IPS-20b (cell line): ENCODE results near the gene ZNF502.
A peak's percentile ranks its signal among the peaks of the same experiment; 100 is the strongest.

Experiments used
- H3K27ac ChIP-seq: one replicate; pipeline ENCODE4 v1.5.1; 2013; ENCODE audit warnings: low read length
- H3K27me3 ChIP-seq: 2 replicates; pipeline ENCODE4 v1.6.1; 2013; ENCODE audit warnings: mild to moderate bottlenecking, low read length, inconsistent platforms; ENCODE audit not compliant: insufficient read depth
- H3K36me3 ChIP-seq: 2 replicates; pipeline ENCODE4 v1.6.1; 2013; ENCODE audit warnings: low read depth, mild to moderate bottlenecking, inconsistent platforms, low read length, moderate library complexity; ENCODE audit not compliant: insufficient read depth
- H3K4me1 ChIP-seq: 2 replicates; pipeline ENCODE4 v1.6.1; 2013; ENCODE audit warnings: mild to moderate bottlenecking, control low read depth, inconsistent platforms, low read length, moderate library complexity; ENCODE audit not compliant: insufficient read depth
- H3K4me3 ChIP-seq: 2 replicates; pipeline ENCODE4 v1.5.1; 2013; ENCODE audit warnings: mild to moderate bottlenecking, low read length, inconsistent platforms
- H3K9ac ChIP-seq: 2 replicates; pipeline ENCODE4 v1.6.1; 2013; ENCODE audit warnings: low read depth, mild to moderate bottlenecking, inconsistent platforms, low read length, moderate library complexity
- H3K9me3 ChIP-seq: 2 replicates; pipeline ENCODE4 v1.6.1; 2013; ENCODE audit warnings: mild to moderate bottlenecking, low read depth, low read length, inconsistent platforms; ENCODE audit not compliant: insufficient read depth

ZNF502 gene

GRCh38 chr3:44721231-44722102 is 9.0 kb downstream of the ZNF502 start:
- Histone ChIP-seq H3K4me1 (no peaks in the 10 kb centered on the region), H3K9ac (no peak overlapping the region), H3K27ac (no peak overlapping the region), H3K9me3 (peaks cover 96% of the 10 kb centered on the region), H3K27me3 (no peaks in the 10 kb centered on the region), H3K4me3 (no peak overlapping the region; the same call in 1 of the 2 replicates), H3K36me3 (peaks cover 49% of the 10 kb centered on the region)

- Histone ChIP-seq H3K4me1 (no peaks in the 10 kb centered on the region), H3K36me3 (peaks cover 49% of the 10 kb centered on the region), H3K4me3 (peak overlapping the region; percentile 17; the same call in 1 of the 2 replicates), H3K9me3 (peaks cover 93% of the 10 kb centered on the region), H3K9ac (no peak overlapping the region), H3K27me3 (no peaks in the 10 kb centered on the region), H3K27ac (no peak overlapping the region)
Measured at GRCh38 chr3:44722103-44722401, 9.6 kb downstream of the ZNF502 start.

GRCh38 chr3:44729384-44729910 is 17.0 kb downstream of the ZNF502 start, which contains the start of gene ZNF501:
Gene ZNF501, plus strand, starts transcription at chr3:44729635. Its CDS starts 4,787 bp downstream, at chr3:44734422.
- peak within 1 kb of the TSS; percentile 69 for H3K4me3 ChIP-seq
- H3K27me3 ChIP-seq, result no peaks in the 10 kb centered on the region
- no peak within 1 kb of the TSS for H3K27ac ChIP-seq
- H3K9me3 ChIP-seq, result peaks cover 85% of the 10 kb centered on the region
- peak within 1 kb of the TSS; percentile 71; the same call in 1 of the 2 replicates for H3K9ac ChIP-seq
- peaks cover 32% of the 10 kb centered on the region for H3K36me3 ChIP-seq
- H3K4me1 ChIP-seq, result no peaks in the 10 kb centered on the region

GRCh38 chr3:44734646-44735168 is 22.2 kb downstream of the ZNF502 start:
- H3K9me3 ChIP-seq, result peaks cover 91% of the 10 kb centered on the region
- no peak overlapping the region for H3K9ac ChIP-seq
- H3K4me3 ChIP-seq, result no peak overlapping the region
- H3K4me1 ChIP-seq, result no peaks in the 10 kb centered on the region
- H3K36me3 ChIP-seq, result peaks cover 38% of the 10 kb centered on the region
- no peaks in the 10 kb centered on the region for H3K27me3 ChIP-seq
- no peak overlapping the region for H3K27ac ChIP-seq

GRCh38 chr3:44761101-44761423 is 48.6 kb downstream of the ZNF502 start:
- Histone ChIP-seq H3K4me1 (peaks cover 7% of the 10 kb centered on the region; the same call in 1 of the 2 replicates), H3K9ac (peak overlapping the region; percentile 98), H3K9me3 (peaks cover 10% of the 10 kb centered on the region), H3K4me3 (peak overlapping the region; percentile 99), H3K27me3 (no peaks in the 10 kb centered on the region), H3K27ac (peak overlapping the region; percentile 87), H3K36me3 (peaks cover 51% of the 10 kb centered on the region)

GRCh38 chr3:44761424-44762169 is 49.1 kb downstream of the ZNF502 start, which contains the start of the genes KIAA1143 and KIF15:
Gene KIAA1143, minus strand, starts transcription at chr3:44761619. Its CDS starts 17 bp downstream, at chr3:44761602.
Gene KIF15, plus strand, starts transcription at chr3:44761794. Its CDS starts 72 bp downstream, at chr3:44761866.
- H3K9me3 ChIP-seq, result peaks cover 10% of the 10 kb centered on the region

GRCh38 chr3:44762170-44762677 is 49.8 kb downstream of the ZNF502 start:
- no peaks in the 10 kb centered on the region for H3K27me3 ChIP-seq
- H3K9ac ChIP-seq, result peak overlapping the region; percentile 98
- peak overlapping the region; percentile 84 for H3K27ac ChIP-seq
- peaks cover 13% of the 10 kb centered on the region for H3K9me3 ChIP-seq
- peaks cover 7% of the 10 kb centered on the region; the same call in 1 of the 2 replicates for H3K4me1 ChIP-seq
- peaks cover 49% of the 10 kb centered on the region for H3K36me3 ChIP-seq
- peak overlapping the region; percentile 99 for H3K4me3 ChIP-seq

More at GRCh38 chr3:44761424-44762169, 49.1 kb downstream of the ZNF502 start, which contains the start of the genes KIAA1143 and KIF15:
- Histone ChIP-seq H3K9ac (peak within 1 kb of the TSS; percentile 98), H3K4me1 (peaks cover 7% of the 10 kb centered on the region; the same call in 1 of the 2 replicates), H3K27ac (peak within 1 kb of the TSS; percentile 87), H3K36me3 (peaks cover 51% of the 10 kb centered on the region), H3K27me3 (no peaks in the 10 kb centered on the region), H3K4me3 (peak within 1 kb of the TSS; percentile 99)

GRCh38 chr3:44762690-44763089 is 50.2 kb downstream of the ZNF502 start:
- H3K9me3 ChIP-seq, result peaks cover 15% of the 10 kb centered on the region
- peak overlapping the region; percentile 98 for H3K9ac ChIP-seq
- H3K36me3 ChIP-seq, result peaks cover 46% of the 10 kb centered on the region
- H3K4me1 ChIP-seq, result peaks cover 7% of the 10 kb centered on the region; the same call in 1 of the 2 replicates
- H3K27ac ChIP-seq, result peak overlapping the region; percentile 84
- H3K27me3 ChIP-seq, result no peaks in the 10 kb centered on the region
- H3K4me3 ChIP-seq, result peak overlapping the region; percentile 99

GRCh38 chr3:44764248-44764647 is 51.8 kb downstream of the ZNF502 start:
- H3K36me3 ChIP-seq, result peaks cover 41% of the 10 kb centered on the region
- H3K9ac ChIP-seq, result no peak overlapping the region
- H3K4me1 ChIP-seq, result peaks cover 7% of the 10 kb centered on the region; the same call in 1 of the 2 replicates
- H3K27me3 ChIP-seq, result no peaks in the 10 kb centered on the region
- H3K9me3 ChIP-seq, result peaks cover 21% of the 10 kb centered on the region
- H3K27ac ChIP-seq, result no peak overlapping the region
- no peak overlapping the region for H3K4me3 ChIP-seq

GRCh38 chr3:44771424-44772098 is 59.1 kb downstream of the ZNF502 start:
- Histone ChIP-seq H3K9me3 (peaks cover 55% of the 10 kb centered on the region), H3K36me3 (peaks cover 83% of the 10 kb centered on the region), H3K4me3 (0 out of 2 replicates have a peak overlapping the region, but pooled peaks have one; percentile 11), H3K4me1 (no peaks in the 10 kb centered on the region), H3K27ac (no peak overlapping the region), H3K9ac (no peak overlapping the region), H3K27me3 (no peaks in the 10 kb centered on the region)
